Measurements from ENCODE around the gene PLA2G15. TPM values are rescaled to one million over a fixed set of nuclear protein-coding genes. Genes with fewer than 3 reads are reported as not detected.
"Not testable (repeated sequence)": the region's sequence is repeated elsewhere in the genome, so short reads cannot be mapped to it uniquely, and the experiment has no call there.

PLA2G15 gene
- total RNA-seq, 1 donor from 2014 or later: 18.3 TPM

GRCh38 chr16:68273896-68274295 is 28.7 kb downstream of the PLA2G15 start:
- DNase-seq (ENCODE audit: low spot score in 2 of 2) (no peak), FAIRE-seq (no peak)

- FAIRE-seq (no peak), DNase-seq (ENCODE audit: low spot score in 2 of 2) (no peak)
Measured at GRCh38 chr16:68274441-68274840, 29.3 kb downstream of the PLA2G15 start.

- no peak for DNase-seq (ENCODE audit: low spot score in 2 of 2)
- FAIRE-seq: no peak
Measured at GRCh38 chr16:68275611-68276191, 30.5 kb downstream of the PLA2G15 start.

- DNase-seq (ENCODE audit: low spot score in 2 of 2) (no peak), FAIRE-seq (no peak)
Measured at GRCh38 chr16:68276223-68276622, 31.1 kb downstream of the PLA2G15 start.

GRCh38 chr16:68279726-68280558 is 34.8 kb downstream of the PLA2G15 start:
- no peak for DNase-seq (ENCODE audit: low spot score in 2 of 2)
- FAIRE-seq: no peak

GRCh38 chr16:68281368-68282063 is 36.3 kb downstream of the PLA2G15 start:
- FAIRE-seq: no peak
- no peak for DNase-seq (ENCODE audit: low spot score in 2 of 2)

- FAIRE-seq (no peak), DNase-seq (ENCODE audit: low spot score in 2 of 2) (no peak)
Measured at GRCh38 chr16:68282064-68282452, 36.9 kb downstream of the PLA2G15 start.

GRCh38 chr16:68283346-68283745 is 38.2 kb downstream of the PLA2G15 start:
- no peak for FAIRE-seq

GRCh38 chr16:68283801-68284598 is 38.8 kb downstream of the PLA2G15 start:
- DNase-seq (ENCODE audit: low spot score in 2 of 2) (no peak), FAIRE-seq (no peak)

More at GRCh38 chr16:68283346-68283745, 38.2 kb downstream of the PLA2G15 start:
- DNase-seq (ENCODE audit: low spot score in 2 of 2): no peak

GRCh38 chr16:68284847-68285246 is 39.7 kb downstream of the PLA2G15 start:
- FAIRE-seq (no peak), DNase-seq (ENCODE audit: low spot score in 2 of 2) (no peak)

GRCh38 chr16:68285683-68286082 is 40.5 kb downstream of the PLA2G15 start:
- no peak for FAIRE-seq

GRCh38 chr16:68286153-68287074 is 41.2 kb downstream of the PLA2G15 start:
- FAIRE-seq (no peak), DNase-seq (ENCODE audit: low spot score in 2 of 2) (no peak)

More at GRCh38 chr16:68285683-68286082, 40.5 kb downstream of the PLA2G15 start:
- DNase-seq (ENCODE audit: low spot score in 2 of 2): no peak

GRCh38 chr16:68287276-68288251 is 42.4 kb downstream of the PLA2G15 start:
- DNase-seq (ENCODE audit: low spot score in 2 of 2) (no peak), FAIRE-seq (no peak)

- DNase-seq (ENCODE audit: low spot score in 2 of 2) (no peak), FAIRE-seq (no peak)
Measured at GRCh38 chr16:68288252-68288650, 43.1 kb downstream of the PLA2G15 start.

GRCh38 chr16:68288796-68289195 is 43.6 kb downstream of the PLA2G15 start:
- FAIRE-seq; DNase-seq (ENCODE audit: low spot score in 2 of 2): not testable (repeated sequence)

- no peak for FAIRE-seq
Measured at GRCh38 chr16:68289202-68289601, 44.0 kb downstream of the PLA2G15 start.

GRCh38 chr16:68289621-68290329 is 44.6 kb downstream of the PLA2G15 start:
- DNase-seq (ENCODE audit: low spot score in 2 of 2): no peak
- FAIRE-seq: no peak

More at GRCh38 chr16:68289202-68289601, 44.0 kb downstream of the PLA2G15 start:
- DNase-seq (ENCODE audit: low spot score in 2 of 2): no peak

GRCh38 chr16:68290450-68290849 is 45.3 kb downstream of the PLA2G15 start:
- FAIRE-seq: no peak
- DNase-seq (ENCODE audit: low spot score in 2 of 2): no peak

Data from frontal cortex (tissue), 4 donors.